Measurements from ENCODE around the gene SGCB.
"Not testable (repeated sequence)": the region's sequence is repeated elsewhere in the genome, so short reads cannot be mapped to it uniquely, and the experiment has no call there.

Gene SGCB, protein sequence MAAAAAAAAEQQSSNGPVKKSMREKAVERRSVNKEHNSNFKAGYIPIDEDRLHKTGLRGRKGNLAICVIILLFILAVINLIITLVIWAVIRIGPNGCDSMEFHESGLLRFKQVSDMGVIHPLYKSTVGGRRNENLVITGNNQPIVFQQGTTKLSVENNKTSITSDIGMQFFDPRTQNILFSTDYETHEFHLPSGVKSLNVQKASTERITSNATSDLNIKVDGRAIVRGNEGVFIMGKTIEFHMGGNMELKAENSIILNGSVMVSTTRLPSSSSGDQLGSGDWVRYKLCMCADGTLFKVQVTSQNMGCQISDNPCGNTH

DNA sequence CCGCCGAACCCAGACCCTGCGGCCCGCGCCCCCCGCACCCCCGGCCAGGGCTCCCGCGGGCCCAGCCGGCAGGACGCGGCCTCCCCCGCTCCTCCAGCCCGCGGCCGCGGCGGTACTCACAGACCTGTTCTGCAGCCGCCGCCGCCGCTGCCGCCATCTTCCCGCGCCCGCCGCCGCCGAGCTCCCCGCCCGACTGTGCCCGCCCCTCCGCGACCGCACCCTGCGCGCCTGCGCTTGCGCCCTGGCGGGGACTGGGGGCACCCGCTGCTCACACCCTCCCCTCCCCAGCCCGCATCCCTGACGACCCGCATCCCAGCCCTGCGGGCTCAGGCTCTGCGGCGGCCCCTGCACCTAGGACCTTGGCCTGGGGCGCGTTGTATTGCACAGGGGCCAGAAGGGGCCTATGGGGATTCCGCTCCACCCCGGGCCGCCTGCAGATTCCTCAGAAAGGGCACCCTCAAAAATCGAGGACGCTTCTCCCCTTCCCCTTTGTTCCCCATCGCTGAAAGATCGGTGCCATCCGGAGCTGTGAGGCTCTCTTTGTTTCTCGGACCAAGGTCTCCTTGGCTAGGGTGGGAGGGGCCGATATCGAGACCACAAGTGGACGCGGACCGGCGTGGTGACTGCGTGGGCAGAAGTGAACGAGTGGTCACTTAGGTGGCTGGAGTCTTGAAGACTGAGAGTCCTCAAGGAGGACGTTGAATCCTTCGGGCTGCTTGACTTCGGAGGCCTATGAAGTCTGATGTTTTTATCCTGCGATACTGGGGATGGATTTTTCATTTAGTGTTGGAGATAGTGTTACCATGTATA is at the start of gene SGCB:
TSS of gene SGCB (minus strand) at position 197 of the 810 bp plus-strand sequence. CDS start at position 157, 40 bp downstream.
- DNase-seq = peak; percentile 70 to 75

DNA sequence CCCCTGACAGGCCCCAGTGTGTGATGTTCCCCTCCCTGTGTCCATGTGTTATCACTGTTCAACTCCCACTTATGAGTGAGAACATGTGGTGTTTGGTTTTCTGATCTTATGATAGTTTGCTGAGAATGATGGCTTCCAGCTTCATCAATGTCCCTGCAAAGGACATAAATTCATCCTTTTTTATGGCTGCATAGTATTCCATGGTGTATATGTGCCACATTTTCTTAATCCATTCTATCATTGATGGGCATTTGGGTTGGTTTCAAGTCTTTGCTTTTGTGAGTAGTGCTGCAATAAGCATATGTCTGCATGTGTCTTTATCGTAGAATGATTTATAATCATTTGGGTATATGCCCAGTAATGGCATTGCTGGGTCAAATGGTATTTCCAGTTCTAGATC is 48.3 kb upstream of the SGCB start:
- DNase-seq = not testable (repeated sequence)

DNA sequence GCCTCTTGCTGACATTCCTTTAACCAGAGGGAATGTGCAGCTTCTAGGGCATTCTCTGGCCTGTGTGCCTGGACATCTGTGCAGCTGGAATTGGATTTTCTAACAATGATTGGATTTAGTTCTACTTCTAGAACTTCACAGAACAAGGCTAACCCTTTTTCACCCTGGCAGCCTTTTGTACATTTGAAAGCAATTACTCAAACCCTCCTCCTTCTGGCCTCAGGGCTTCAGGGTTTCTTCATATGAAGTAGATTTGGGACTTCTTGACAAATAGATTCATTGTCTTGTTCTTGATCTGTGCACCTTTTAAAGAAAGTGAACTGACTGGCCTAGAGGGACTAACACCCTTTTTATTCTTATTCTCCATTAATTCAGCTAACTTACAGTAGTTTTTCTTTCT is 43.1 kb upstream of the SGCB start:
- no peak for DNase-seq

DNA sequence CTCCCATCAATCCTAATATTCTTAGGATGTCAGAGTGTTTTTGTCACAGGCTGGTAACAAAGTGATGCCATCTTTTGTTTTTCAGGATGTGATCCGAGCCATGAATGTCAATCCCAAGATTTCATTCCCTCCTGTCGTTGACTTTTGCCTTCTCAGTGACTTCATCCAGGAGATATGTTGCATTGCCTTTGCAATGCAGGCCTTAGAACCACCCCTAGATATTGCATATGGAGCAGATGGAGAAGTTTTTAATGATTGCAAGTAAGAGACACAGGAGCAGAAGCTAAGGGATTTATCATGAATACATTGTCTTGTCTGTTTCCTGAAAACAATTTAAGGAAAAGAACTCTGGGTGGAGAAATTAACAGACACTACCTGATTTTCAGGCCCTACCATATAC is 41.6 kb upstream of the SGCB start:
- DNase-seq = no peak

DNA sequence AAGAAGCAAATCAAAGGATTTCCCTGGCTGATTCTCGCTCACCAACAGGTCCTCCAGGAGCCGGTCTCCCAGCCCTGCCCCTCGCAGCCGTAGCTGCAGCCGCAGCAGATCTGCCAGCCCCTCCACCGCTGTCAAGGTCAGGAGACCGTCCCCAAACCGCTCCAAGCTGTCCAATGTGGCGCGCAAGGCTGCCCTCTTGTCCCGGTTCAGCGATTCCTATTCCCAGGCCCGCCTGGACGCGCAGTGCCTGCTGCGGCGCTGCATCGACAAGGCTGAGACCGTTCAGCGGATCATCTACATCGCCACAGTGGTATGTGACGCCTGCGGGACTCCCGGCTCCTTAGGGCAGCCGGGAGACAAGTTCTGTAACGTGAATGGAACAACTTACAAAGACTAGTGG is 38.6 kb upstream of the SGCB start:
- DNase-seq = no peak

DNA sequence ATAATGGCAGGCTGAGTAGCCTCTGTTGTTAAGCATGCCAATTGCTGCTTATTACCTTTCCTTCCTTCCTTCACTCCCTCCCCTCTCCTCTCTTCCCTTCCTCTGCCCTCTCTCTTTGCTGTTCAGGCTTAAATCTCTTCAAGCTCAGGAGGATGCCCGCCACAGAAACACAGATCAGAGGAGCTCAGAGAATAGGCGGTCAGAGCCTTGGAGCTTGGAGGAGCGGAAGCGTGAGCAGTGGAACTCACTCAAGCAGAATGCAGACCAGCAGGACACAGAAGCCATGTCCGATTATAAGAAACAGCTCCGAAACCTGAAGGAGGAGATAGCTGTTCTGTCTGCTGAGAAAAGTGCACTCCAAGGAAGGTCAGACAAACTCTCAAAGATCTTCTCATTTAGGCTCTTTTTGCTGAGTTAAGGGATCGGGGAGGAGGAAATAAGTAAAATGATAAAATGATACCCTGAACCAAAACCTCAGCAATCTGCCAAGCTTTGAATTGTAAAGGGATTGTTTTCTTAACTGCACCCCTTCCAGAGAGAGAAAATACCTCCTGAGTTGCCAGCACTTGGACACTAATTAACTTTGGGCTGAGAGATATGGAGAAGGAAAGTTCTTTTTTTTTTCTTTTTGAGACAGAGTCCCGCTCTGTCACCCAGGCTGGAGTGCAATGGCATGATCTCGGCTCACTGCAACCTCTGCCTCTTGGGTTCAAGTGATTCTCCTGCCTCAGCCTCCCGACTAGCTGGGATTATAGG is 33.9 kb upstream of the SGCB start:
- no peak for DNase-seq

DNA sequence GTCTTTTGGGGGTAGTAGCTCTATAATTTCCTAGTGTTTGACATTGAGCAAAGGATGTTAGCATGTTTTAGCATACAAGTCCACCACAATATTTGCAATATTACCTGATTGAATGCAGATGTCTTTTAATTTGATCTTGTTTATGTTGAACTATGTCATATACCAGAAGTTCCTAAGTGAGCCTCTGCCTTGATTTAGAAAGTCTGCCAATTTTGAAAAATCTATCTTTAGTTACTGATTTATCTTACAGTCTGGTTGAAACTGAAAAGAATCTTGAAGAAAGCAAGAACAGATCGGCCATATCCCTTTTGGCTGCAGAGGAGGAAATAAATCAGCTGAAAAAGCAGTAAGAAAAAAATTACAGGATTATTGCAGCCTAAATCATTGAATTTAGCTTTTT is 31.5 kb upstream of the SGCB start:
- no peak for DNase-seq

DNA sequence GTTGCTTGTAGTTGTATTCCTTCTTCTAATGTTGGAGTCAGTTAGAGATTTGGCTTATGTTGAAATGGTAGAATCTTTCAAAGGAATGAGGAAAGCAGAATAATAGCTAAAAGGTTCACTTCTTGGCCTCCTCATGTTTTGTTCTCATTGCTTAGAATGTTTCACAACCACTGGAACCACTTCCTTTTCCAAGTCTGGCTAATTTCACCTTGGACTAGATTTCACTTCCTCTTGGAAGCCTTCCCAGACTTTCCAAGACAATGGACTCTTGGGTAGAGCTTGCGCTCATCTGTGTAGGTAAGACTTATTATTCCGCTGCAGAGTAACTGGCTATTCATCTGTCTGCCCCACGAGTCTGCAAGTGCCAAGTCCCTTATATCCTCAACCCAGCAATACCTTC is 21.3 kb upstream of the SGCB start:
- DNase-seq = no peak

DNA sequence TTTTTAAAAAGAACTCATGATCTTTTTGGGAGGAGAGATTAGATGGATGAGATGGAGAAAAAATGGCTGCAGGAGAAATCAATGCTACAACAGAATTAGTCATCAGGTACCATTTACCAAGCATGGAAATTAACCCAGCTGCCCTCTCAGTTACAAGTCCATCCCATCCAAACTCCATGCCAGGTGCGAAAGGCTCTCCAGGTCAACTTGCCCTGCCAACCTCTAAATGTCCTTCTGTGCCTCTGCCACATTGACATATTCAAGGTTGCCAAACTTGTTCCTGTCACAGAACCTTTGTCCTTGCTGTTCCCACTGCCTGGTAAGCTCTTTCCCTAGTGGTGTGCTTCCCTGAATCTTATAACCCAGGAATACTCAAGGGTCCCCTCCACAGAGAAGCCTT is 20.2 kb upstream of the SGCB start:
- no peak for DNase-seq

DNA sequence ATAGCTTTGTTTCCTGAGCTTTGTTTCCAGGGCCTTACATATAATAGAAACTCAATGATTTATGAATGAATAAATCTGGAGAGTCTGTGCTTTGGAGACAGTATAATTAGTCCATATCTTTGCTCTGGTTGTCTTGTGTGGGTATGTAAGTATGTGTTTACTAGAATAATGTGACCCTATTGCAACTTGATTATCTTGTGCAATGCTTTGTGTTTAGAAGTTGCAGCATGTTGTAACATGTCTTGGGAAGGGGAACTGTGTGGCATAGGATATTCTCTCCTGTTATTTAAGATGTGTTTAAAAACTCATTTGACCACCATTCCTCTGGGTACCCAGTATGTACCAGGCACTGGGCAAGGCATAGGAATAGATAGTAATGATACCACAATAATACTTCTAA is 19.1 kb upstream of the SGCB start:
- DNase-seq = no peak

DNA sequence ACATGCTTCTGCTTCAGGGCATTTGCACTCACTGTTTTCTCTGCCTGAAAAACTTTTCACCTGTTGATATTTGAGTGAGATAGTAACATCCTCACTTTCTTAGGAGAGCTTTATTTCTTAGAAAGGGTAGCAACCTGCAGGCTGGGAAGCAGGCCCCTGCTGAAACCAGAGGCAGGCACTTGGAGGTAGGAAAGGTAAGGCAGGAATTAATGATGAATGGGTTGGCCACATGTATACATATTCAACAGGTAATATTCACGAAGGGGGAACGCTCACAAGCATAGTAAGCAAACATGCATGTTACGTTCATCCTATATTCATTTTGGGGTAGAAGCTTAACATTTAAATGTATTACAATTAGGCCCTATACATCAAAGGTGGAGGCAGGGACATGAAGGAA is 16.2 kb upstream of the SGCB start:
- DNase-seq = no peak

DNA sequence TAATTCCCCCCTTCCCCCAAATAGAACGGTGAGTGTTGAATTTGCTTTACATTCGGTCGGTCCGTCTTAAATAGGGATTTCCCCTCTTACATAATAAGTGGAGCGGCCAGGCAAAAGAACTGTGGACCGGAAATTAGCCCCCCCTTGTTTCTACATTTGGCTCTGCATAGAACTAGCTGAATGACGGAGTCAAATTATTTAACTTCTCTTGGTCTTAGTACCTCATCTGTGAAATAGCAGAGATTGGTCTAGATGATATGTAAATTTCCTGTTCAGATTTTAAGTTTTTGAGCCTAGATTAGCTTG is 14.3 kb upstream of the SGCB start:
- no peak for DNase-seq

DNA sequence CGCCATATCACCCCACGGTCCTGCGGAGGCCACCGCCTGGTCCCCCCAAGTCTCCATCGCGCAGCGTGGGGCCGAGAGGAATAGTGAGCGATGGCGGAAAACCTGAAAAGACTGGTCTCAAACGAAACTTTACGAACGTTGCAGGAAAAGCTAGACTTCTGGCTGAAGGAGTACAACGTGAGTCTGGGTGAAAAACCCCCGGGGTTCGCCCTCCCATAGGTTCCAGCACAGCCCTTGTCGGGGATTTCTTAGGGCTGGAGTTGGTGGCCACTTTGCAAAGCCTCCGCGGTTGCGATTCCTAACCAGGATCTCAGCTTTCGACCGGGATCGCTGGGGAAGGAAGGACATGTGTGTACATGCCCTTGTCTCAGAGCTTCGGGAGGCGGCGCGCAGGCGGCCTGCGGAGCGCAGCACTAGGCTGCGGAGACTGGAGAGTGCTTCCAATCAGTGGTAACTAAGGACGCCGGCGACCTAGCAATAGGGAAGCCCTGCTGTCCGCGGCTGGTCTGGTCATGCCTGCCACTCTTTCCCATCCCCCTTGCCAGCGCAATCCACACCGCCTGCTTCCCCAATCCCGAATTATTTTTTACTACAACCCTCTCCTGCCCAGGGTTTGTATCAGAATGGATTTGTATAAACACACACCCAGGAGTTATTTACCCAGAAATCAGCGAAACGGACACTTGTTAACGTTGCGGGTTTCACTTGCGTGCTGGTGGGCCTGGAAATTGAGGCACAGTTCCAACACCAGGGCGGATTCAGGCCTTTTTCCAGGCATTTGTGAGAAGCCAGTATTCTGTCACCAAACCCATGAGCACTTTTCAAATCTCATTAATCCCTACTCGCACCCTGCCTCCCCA is 13.7 kb upstream of the SGCB start:
- DNase-seq = peak in 1 of 2 donors; percentile 9

DNA sequence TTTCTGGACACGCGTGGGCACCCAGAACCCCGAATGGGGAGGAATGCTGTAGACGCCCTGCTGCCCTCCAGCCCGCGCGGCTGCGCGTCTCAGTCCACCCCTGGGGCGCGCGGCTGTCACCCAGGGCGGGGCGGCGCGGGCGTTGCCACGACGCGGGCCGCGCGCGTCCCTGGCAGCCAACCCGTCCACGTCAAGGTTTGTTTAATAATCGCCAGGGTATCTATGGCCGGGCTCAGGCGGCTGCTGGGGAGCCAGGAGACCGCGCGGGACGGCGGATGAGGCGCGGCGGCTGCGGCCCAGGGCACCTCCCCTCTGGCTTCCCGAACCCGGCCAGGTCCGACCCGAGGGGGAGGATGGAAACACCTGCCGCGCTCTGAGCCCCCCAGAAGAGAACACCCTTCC is 13.1 kb upstream of the SGCB start, which contains the start of gene SPATA18:
TSS of gene SPATA18 (plus strand) at position 92 of the 402 bp plus-strand sequence. CDS start 401 bp downstream, outside the sequence.
- DNase-seq = peak in 1 of 2 donors; percentile 7

DNA sequence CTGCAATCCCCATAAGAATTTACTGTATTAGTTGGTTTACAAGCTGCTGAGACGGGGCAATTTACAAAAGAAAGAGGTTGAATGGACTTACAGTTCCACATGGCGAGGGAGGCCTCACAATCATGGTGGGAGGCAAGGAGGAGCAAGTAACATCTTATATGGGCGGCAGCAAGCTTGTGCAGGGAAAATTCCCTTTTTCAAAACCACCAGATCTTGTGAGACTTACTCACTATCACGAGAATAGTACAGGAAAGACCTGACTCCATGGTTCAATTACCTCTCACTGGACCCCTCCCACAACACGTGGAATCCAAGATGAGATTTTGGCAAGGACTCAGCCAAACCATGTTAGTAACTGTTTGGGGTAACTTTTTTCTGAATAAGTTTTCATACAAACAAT is 11.2 kb upstream of the SGCB start:
- no peak for DNase-seq

DNA sequence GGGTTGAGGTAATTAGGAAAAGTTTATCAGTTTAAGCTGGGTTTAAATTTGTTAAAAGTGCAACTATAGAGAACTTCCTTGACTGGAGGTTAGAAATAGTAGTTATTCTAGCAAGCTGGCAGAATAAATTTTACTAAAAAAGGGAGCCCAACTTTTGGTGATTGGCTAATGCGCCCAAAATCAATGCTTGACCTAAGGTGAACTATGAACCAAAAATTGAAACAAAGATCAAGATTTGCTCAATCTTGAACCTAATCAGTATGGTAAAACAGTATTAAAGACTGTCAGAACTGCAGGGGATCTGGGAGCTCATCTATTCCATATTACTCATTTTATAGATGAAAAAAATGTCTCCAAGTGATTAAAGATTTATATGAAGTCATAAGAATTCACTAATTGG is 6.9 kb upstream of the SGCB start:
- no peak for DNase-seq

DNA sequence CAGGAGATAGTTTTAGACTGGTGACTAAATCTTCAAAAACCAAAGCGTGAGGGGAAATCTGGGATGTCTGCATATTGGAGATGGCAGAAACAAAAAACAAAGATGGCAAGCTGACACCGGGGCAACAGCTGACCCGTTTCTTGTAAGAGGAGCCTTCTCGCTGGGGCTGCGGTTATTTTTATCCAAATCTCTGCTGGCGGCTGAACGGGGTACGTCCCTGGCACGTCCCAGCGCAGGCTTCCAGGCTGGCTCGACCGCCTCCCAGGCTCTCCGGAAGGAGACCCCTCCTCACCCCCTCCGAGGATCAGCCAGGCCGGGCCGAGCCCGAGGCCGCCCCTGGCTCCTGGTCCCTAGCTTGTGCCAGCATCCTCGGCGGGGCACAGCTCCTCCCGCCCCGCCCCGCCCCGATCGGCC is 403 bp downstream of the SGCB start:
- no peak for DNase-seq

DNA sequence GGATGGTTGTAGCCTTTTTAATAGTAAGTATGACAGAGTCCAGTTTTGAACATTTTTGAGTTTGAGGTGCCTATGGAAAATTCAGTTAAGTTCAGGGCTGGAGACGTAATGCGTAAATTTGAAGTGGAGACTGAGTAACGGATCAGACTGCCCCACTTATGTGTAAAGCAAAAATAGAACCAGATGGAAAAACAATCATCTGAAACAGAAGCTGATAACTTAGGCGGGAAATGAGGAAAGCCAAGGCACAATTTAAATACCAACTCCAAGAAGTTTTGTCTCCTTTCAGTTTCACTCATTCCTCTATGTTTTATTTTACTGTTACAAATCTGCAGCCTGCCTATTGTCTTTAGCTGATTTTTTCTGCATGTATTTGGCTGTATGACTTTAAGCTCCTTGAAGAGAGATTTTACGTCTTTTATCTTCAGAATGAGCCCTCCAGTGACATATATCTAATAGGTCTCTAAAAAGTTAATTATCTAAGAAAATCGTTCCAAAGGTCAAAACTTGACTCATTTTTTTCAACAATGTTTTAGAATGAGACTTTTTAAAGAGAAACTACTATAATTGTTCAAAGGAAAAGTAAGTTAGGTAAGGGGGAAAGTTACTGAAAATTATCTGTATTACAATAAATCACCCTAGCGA is 1.1 kb downstream of the SGCB start:
- DNase-seq = no peak

DNA sequence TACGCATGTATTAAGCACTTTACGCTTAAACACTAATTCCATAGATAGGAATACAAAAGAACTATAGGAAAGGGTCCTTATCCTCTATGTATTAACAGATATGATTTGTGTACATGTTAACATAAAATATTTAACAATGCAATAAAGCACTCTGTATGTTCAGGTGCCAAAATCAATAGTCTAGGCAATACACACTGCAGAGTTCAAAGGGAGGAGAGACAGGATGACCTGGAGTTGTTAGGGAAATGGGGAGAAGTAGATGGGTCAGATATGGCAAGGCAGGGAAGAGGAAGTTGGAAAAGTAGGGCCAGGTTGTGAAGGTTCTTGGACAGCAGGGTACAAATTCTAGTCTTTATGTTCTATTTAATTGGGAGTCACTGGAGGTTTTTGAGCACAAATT is 2.9 kb downstream of the SGCB start:
- DNase-seq = no peak

DNA sequence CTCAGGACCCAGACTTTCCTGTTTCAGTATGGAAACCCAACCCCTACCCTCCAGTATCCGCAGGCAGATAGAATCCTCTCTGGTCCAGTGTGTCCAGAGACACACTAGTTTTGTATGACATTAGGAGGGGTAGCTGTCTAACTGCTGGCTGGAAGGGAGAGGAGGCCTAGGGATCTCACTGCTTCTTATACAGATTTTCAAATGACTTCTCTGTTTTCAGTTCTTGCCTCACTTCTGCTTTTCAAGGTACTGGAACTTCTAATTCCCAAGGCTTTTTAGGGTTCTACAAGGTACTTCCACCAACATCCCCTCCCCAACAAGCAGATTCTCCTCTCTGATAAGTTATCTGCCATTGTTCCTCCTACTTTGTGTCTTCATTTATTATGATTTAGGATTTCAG is 6.1 kb downstream of the SGCB start:
- no peak for DNase-seq

DNA sequence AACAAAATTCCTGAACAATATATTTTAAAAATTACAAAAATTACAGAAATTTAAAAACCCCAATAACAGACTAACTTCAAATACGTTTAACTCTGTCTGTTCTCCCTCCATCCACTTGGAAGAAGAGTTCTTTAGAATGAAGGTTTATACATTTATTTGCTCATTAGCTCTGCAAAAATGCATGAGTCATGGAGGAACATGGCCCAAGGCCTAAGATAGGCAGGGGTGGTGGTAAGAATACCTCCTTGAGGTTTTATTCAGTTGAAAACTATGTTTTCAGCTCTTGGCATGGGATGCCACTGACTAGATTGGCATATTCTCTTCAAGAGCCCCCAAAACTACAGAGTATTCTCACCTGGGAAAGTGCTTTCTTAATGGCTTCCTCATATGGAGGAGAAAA is 9.1 kb downstream of the SGCB start:
- no peak for DNase-seq

DNA sequence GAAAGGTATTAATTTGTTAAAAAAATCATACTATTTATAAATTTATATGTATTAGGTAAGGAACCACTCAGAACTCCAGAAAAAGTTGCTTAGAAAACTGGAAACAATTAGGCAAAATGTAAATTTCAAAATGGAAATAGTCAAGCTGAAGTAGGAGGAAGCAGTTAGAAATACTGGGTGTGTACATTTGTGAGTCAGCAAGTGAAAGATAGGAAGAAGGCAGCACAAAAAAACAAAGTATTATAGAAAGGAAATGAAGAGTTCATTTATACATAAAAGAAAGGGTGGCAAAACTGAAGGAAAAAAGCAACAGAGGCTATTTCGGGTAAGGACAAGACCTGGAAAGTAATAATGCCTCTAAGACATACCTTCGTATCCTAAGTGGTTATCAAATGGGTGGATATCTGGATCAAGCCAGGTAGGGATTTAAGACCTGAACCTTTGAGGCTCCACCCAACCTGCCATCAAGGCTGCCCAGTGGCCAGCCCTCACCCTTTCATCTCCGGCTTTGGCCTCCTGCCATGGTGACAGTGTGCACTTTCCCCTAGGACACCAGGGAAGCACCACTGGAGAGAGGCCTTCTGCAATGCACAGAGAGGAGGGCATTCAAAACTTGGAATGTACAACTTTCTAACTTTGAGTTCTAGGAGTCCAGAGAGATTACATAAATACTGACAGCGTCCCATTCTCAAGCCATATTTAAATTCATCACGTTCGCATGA is 18.0 kb downstream of the SGCB start, which contains the start of gene LRRC66:
TSS of gene LRRC66 (minus strand) at position 428 of the 722 bp plus-strand sequence. CDS start 2,750 bp downstream, outside the sequence.
- DNase-seq = no peak

Measured in CD4-positive, alpha-beta T cell treated with Interleukin-1 beta for 1 hour (primary cell).